ENCODE results near the gene TNRC6B. TPM values are rescaled to one million over a fixed set of nuclear protein-coding genes. Genes with fewer than 3 reads are reported as not detected.

The TNRC6B gene
- total and polyA plus RNA-seq, 2 of the 13 experiments (the other 11 are each of a cell fraction or from before 2014, with no cell fraction given) = 8.9 to 13.2 TPM

GRCh38 chr22:40261783-40262182, 84.1 kb downstream of the TNRC6B start (continued):
- TF ChIP-seq, protein P1, sequence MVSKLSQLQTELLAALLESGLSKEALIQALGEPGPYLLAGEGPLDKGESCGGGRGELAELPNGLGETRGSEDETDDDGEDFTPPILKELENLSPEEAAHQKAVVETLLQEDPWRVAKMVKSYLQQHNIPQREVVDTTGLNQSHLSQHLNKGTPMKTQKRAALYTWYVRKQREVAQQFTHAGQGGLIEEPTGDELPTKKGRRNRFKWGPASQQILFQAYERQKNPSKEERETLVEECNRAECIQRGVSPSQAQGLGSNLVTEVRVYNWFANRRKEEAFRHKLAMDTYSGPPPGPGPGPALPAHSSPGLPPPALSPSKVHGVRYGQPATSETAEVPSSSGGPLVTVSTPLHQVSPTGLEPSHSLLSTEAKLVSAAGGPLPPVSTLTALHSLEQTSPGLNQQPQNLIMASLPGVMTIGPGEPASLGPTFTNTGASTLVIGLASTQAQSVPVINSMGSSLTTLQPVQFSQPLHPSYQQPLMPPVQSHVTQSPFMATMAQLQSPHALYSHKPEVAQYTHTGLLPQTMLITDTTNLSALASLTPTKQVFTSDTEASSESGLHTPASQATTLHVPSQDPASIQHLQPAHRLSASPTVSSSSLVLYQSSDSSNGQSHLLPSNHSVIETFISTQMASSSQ (IDR thresholded peaks at IDR 0.05; ENCODE audit: low read depth) = no peak
- TF ChIP-seq, protein P1 (CRISPR knock-in tag; IDR thresholded peaks at IDR 0.05; ENCODE audit: borderline replicate concordance) = no peak
- no peak for TF ChIP-seq RFX1 (IDR thresholded peaks at IDR 0.05)
- TF ChIP-seq, protein P2, sequence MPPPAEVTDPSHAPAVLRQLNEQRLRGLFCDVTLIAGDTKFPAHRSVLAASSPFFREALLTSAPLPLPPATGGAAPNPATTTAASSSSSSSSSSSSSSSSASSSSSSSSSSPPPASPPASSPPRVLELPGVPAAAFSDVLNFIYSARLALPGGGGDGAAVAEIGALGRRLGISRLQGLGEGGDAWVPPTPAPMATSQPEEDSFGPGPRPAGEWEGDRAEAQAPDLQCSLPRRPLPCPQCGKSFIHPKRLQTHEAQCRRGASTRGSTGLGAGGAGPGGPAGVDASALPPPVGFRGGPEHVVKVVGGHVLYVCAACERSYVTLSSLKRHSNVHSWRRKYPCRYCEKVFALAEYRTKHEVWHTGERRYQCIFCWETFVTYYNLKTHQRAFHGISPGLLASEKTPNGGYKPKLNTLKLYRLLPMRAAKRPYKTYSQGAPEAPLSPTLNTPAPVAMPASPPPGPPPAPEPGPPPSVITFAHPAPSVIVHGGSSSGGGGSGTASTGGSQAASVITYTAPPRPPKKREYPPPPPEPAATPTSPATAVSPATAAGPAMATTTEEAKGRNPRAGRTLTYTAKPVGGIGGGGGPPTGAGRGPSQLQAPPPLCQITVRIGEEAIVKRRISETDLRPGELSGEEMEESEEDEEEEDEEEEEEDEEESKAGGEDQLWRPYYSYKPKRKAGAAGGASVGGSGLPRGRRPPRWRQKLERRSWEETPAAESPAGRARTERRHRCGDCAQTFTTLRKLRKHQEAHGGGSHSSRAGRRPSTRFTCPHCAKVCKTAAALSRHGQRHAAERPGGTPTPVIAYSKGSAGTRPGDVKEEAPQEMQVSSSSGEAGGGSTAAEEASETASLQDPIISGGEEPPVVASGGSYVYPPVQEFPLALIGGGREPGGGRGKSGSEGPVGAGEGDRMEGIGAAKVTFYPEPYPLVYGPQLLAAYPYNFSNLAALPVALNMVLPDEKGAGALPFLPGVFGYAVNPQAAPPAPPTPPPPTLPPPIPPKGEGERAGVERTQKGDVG (CRISPR knock-in tag; IDR thresholded peaks at IDR 0.05; ENCODE audit: borderline replicate concordance) = no peak
- TF ChIP-seq MAFG (CRISPR knock-in tag; IDR thresholded peaks at IDR 0.05) = no peak
- no peak for TF ChIP-seq NCOR1 (IDR thresholded peaks at IDR 0.05; ENCODE audit: borderline replicate concordance, low read length)
- TF ChIP-seq, protein P3, sequence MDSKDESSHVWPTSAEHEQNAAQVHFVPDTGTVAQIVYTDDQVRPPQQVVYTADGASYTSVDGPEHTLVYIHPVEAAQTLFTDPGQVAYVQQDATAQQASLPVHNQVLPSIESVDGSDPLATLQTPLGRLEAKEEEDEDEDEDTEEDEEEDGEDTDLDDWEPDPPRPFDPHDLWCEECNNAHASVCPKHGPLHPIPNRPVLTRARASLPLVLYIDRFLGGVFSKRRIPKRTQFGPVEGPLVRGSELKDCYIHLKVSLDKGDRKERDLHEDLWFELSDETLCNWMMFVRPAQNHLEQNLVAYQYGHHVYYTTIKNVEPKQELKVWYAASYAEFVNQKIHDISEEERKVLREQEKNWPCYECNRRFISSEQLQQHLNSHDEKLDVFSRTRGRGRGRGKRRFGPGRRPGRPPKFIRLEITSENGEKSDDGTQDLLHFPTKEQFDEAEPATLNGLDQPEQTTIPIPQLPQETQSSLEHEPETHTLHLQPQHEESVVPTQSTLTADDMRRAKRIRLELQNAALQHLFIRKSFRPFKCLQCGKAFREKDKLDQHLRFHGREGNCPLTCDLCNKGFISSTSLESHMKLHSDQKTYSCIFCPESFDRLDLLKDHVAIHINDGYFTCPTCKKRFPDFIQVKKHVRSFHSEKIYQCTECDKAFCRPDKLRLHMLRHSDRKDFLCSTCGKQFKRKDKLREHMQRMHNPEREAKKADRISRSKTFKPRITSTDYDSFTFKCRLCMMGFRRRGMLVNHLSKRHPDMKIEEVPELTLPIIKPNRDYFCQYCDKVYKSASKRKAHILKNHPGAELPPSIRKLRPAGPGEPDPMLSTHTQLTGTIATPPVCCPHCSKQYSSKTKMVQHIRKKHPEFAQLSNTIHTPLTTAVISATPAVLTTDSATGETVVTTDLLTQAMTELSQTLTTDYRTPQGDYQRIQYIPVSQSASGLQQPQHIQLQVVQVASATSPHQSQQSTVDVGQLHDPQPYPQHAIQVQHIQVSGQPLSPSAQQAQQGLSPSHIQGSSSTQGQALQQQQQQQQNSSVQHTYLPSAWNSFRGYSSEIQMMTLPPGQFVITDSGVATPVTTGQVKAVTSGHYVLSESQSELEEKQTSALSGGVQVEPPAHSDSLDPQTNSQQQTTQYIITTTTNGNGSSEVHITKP (CRISPR knock-in tag; IDR thresholded peaks at IDR 0.05; ENCODE audit: low read depth) = no peak
